ENCODE results near the gene UST. TPM values are rescaled to one million over a fixed set of nuclear protein-coding genes. Genes with fewer than 3 reads are reported as not detected.

Gene UST
- total and polyA plus RNA-seq, 9 of the 15 experiments (the other 6 are each of a cell fraction or from before 2014, with no cell fraction given), result 0.04 to 0.10 TPM; not detected in 7

DNA sequence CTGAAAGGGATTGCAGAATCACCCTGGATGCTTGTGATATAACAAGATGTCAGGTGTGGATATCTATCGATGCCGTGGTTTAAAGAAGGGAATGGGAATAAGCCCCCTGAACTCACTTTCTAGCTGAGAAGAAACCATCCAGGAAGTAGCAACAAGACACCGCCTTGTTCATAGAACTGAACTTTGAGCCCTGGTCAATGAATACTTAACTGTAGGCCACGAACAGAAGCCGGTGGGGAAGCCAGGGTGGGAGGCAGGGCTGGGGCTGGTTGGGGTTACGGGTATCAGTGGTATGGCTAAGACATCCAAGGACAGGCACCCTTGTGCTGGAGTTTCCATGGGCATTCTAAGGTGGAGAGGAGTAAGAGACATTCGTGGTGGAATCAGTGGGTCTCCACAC, 61.0 kb downstream of the UST start:
- no peak overlapping the region for H3K9ac ChIP-seq (ENCODE audit: insufficient read depth in 1 of 2, low read depth in 2 of 2, low read length in 2 of 2)
- CTCF ChIA-PET (ENCODE audit: low intra/inter-chr PET ratio), result no interaction called here
- H3K4me3 ChIP-seq, result no peak overlapping the region
- no peaks in the 10 kb centered on the region for H4K20me1 ChIP-seq (replicated peaks; ENCODE audit: control insufficient read depth, insufficient read depth, low read length)
- 3% methylated on average over 7 of the region's 7 CpGs for WGBS (ENCODE audit: insufficient coverage, low coverage, missing lambda C conversion rate)
- ATAC-seq (no peak), DNase-seq (ENCODE audit: extremely low read depth in 1 of 4, low spot score in 3 of 4) (no peak), FAIRE-seq (no peak)
- POLR2A ChIA-PET, result interaction anchor here (0.5 kb wide), 2 partner anchors 169 to 527 kb away, joined by 3 to 4 read pairs; no protein-coding TSS in a partner anchor
- H3K27ac ChIP-seq (ENCODE audit: extremely low read depth, low read depth, low read length), result no peak overlapping the region
- no peaks in the 10 kb centered on the region for H3K36me3 ChIP-seq (ENCODE audit: control insufficient read depth, insufficient read depth, low read length)
- H3K4me1 ChIP-seq (replicated peaks in 1 of 2; ENCODE audit: control insufficient read depth in 2 of 2, insufficient read depth in 2 of 2, low read length in 2 of 2), result no peaks in the 10 kb centered on the region
- H3K4me2 ChIP-seq (ENCODE audit: insufficient read depth, low read length), result no peak overlapping the region
- peaks cover 0 to 8% of the 10 kb centered on the region in 2 experiments; a peak in 3 of 5 replicates for H3K27me3 ChIP-seq (ENCODE audit: control insufficient read depth in 2 of 2, insufficient read depth in 2 of 2, low read length in 2 of 2)
- TF ChIP-seq, protein P1, sequence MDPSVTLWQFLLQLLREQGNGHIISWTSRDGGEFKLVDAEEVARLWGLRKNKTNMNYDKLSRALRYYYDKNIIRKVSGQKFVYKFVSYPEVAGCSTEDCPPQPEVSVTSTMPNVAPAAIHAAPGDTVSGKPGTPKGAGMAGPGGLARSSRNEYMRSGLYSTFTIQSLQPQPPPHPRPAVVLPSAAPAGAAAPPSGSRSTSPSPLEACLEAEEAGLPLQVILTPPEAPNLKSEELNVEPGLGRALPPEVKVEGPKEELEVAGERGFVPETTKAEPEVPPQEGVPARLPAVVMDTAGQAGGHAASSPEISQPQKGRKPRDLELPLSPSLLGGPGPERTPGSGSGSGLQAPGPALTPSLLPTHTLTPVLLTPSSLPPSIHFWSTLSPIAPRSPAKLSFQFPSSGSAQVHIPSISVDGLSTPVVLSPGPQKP (CRISPR knock-in tag; IDR thresholded peaks at IDR 0.05), result no peak
- TF ChIP-seq ZNF324 (CRISPR knock-in tag; IDR thresholded peaks at IDR 0.05) (no peak), NFIC (IDR thresholded peaks at IDR 0.05) (no peak)
- H2AFZ ChIP-seq (ENCODE audit: low read depth, low read length), result no peak overlapping the region
- in situ Hi-C loops (cut with MboI) (no loop called here), intact Hi-C loops (cut with micrococcal nuclease) (no loop called here)
- no peaks in the 10 kb centered on the region for H3K9me3 ChIP-seq (replicated peaks; ENCODE audit: control insufficient read depth, insufficient read depth, low read depth, low read length)
- H3K79me2 ChIP-seq (ENCODE audit: control insufficient read depth, insufficient read depth, low read length), result no peaks in the 10 kb centered on the region
- no peaks in the 10 kb centered on the region for H3K9me1 ChIP-seq (ENCODE audit: control insufficient read depth, insufficient read depth, low read length)
- BruUV-seq (replicated peaks), result no TSS peak

DNA sequence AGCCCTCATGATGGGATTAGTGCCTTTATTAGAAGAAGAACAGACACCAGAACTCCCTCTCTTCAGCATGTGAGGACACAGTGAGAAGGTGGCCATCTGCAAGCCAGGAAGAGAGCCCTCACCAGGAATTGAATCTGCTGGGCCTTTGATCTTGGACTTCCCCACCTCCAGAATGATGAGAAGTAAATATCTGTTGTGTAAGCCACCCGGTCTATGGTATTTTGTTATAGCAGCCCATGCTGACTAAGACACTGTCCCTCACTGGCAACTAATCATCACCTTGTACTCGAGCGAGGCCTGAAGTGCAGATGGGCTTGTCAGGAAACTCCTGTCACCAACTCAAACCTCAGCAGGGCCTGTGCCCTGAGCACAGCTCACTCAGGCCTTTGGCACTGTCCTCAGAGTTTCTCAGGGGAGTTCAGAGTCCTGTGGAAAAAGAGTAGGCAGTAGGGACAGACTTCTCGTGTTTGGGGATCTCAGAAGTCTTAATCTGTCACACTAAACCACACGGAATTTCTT, 62.0 kb downstream of the UST start:
- no TSS peak for BruUV-seq (replicated peaks)
- H2AFZ ChIP-seq (ENCODE audit: low read depth, low read length), result no peak overlapping the region
- CTCF ChIA-PET (ENCODE audit: low intra/inter-chr PET ratio), result no interaction called here
- no peak for TF ChIP-seq MCM7 (IDR thresholded peaks at IDR 0.05)
- no peak for TF ChIP-seq FOXJ3 (CRISPR knock-in tag; IDR thresholded peaks at IDR 0.05)
- TF ChIP-seq, protein P2, sequence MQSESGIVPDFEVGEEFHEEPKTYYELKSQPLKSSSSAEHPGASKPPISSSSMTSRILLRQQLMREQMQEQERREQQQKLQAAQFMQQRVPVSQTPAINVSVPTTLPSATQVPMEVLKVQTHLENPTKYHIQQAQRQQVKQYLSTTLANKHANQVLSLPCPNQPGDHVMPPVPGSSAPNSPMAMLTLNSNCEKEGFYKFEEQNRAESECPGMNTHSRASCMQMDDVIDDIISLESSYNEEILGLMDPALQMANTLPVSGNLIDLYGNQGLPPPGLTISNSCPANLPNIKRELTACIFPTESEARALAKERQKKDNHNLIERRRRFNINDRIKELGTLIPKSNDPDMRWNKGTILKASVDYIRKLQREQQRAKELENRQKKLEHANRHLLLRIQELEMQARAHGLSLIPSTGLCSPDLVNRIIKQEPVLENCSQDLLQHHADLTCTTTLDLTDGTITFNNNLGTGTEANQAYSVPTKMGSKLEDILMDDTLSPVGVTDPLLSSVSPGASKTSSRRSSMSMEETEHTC (IDR thresholded peaks at IDR 0.05), result no peak
- DNase-seq (ENCODE audit: extremely low read depth in 1 of 4, low spot score in 3 of 4), result no peak
- no peaks in the 10 kb centered on the region for H4K20me1 ChIP-seq (replicated peaks; ENCODE audit: control insufficient read depth, insufficient read depth, low read length)
- H3K4me1 ChIP-seq (replicated peaks in 1 of 2; ENCODE audit: control insufficient read depth in 2 of 2, insufficient read depth in 2 of 2, low read length in 2 of 2), result no peaks in the 10 kb centered on the region
- intact Hi-C loops (cut with micrococcal nuclease), result no loop called here
- peaks cover 0 to 8% of the 10 kb centered on the region in 2 experiments; a peak in 3 of 5 replicates for H3K27me3 ChIP-seq (ENCODE audit: control insufficient read depth in 2 of 2, insufficient read depth in 2 of 2, low read length in 2 of 2)
- H3K27ac ChIP-seq (ENCODE audit: extremely low read depth, low read depth, low read length), result no peak overlapping the region
- no peaks in the 10 kb centered on the region for H3K36me3 ChIP-seq (ENCODE audit: control insufficient read depth, insufficient read depth, low read length)
- H3K9me3 ChIP-seq (replicated peaks; ENCODE audit: control insufficient read depth, insufficient read depth, low read depth, low read length), result no peaks in the 10 kb centered on the region
- no peak for ATAC-seq
- FAIRE-seq, result no peak
- no peak overlapping the region for H3K9ac ChIP-seq (ENCODE audit: insufficient read depth in 1 of 2, low read depth in 2 of 2, low read length in 2 of 2)
- POLR2A ChIA-PET, result interaction anchor here (0.6 kb wide), 1 partner anchor 85 kb away, joined by 3 read pairs; no protein-coding TSS in a partner anchor
- H3K4me2 ChIP-seq (ENCODE audit: insufficient read depth, low read length), result no peak overlapping the region
- no peaks in the 10 kb centered on the region for H3K79me2 ChIP-seq (ENCODE audit: control insufficient read depth, insufficient read depth, low read length)
- in situ Hi-C loops (cut with MboI), result no loop called here
- no peaks in the 10 kb centered on the region for H3K9me1 ChIP-seq (ENCODE audit: control insufficient read depth, insufficient read depth, low read length)
- 0% methylated on average over 5 of the region's 5 CpGs for WGBS (ENCODE audit: insufficient coverage, low coverage, missing lambda C conversion rate)
- no peak overlapping the region for H3K4me3 ChIP-seq
